HG03521 (cell line): ENCODE measurements around the gene AHI1.

Experiments
- ATAC-seq: cut with Tn5 transposase; IDR thresholded peaks from one replicate; pipeline ENCODE4 v1.9.1; 2021; ENCODE audit warnings: mild to moderate bottlenecking, moderate library complexity; ENCODE audit not compliant: unreplicated experiment

Gene AHI1

DNA sequence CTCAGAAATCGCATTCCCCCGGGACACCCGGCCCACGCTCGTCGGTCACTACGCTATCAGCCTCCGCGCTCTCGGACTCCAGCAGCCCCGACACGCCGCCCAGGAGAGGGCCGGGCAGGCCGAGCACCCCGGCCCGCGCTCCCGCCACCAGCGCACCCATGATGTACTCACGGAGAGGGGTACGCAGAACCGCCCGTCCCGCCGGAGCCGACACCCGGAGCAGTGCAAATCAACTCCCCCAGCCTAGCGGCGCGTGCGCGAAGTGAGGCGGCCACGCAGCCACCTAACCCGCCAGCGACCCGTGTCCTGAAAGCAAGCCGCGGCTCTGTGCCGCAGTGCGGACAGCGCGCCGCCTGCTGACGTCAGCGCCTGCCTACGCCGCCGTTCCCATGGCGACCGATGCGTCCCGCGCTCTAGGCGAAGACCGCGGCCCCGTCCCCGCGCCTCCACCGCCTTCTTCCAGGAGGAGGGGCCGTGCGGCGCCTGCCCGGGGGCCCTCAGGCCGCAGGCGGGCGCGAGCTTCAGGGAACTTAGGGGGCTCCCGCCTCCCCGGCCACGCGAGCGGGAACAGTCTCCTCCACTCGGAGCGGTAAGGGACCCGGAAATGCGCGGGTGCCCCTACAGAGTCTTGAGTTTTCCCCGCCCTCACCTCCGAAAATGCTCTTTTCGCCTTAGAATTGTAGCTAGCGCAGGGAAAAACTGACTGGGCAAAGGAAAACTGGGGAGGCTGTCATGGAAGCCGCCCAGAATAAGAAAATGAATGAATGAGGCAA, at the start of gene AHI1:
AHI1 (minus strand) TSS at position 329 of the 773 bp plus-strand sequence. CDS start 5,503 bp downstream, outside the sequence.
- peak; percentile 91 for ATAC-seq

DNA sequence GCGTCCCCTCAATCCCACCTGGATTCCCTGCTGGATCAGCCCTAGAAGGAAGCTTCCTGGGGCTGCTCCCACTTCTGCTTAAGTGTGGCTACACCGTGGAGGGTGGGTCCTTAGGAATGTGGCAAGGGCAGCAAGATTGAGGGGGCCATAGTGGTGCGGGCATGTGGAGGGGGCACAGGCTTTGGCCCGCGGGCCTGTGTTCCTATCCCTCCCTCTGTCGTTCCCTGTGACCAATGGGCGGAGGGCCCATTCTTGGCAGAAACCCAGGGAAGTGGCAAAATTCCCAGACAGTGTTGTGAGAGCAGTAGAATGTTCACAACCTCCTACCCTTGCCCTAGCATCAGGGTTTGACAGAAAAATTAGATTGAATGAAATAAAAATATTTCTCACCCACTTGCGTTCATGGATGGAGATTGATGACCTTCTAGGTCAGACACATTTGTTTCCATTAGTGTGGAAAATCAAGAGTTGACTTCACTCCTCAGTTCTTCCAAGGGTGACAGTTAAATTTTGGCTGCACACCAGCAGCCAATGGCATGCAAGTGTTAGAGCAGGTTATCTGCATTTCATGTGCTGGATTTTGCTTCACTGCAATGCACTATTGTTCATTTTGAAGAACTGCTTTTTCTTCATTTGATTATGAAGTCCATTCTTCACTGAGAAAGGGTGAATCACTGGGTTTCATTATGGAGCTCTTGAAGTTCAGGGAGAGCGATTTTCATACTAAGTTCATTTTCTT, 49.3 kb upstream of the AHI1 start:
- no peak for ATAC-seq

DNA sequence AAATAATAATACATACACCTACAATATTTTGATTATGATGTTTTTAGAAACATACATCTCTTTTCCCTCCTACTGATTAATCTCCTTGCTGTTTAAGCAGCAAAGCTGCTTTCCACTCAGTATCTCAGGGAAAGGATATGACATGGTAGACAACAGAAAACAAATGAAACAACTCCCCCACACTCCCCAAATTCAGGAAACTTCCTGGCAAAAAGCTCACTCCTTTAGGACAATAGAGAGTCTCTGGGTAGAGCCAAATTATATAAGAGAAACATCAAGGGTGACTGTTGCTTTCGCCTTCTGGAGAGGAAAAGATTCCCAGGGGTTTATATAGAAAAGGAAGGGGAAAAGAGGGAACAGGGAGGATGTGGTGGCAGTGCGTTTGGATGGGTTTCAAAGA, 48.7 kb upstream of the AHI1 start:
- ATAC-seq, result no peak

DNA sequence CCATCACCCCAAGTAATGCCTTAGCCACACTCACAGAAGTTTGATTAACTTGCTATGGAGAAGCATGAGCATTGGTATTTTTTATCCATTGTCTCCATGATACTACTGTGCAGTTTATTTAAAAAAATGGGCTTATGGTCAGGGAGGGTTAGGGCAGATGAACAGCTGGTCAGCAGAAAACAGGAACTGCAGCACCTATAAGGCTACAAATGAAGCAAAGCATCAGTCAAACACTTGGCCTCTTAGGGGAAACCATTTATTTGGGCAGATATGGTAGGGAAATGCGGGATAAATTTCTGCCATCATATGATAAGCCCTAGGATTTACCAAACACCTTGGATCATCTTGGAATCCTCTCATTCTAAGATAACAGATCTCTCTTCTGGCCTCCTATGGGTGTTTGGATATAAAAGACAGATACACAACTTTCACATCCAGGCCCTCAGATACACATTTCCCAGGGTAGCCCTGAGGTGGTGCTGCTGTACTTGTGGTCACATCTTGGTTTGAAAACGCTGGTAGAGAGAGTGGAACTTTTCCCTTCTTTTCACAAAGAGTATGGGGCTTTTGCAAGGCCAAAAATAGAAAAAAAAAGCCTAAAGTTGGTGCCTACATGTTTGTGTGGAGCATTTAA, 42.8 kb upstream of the AHI1 start:
- ATAC-seq, result no peak

DNA sequence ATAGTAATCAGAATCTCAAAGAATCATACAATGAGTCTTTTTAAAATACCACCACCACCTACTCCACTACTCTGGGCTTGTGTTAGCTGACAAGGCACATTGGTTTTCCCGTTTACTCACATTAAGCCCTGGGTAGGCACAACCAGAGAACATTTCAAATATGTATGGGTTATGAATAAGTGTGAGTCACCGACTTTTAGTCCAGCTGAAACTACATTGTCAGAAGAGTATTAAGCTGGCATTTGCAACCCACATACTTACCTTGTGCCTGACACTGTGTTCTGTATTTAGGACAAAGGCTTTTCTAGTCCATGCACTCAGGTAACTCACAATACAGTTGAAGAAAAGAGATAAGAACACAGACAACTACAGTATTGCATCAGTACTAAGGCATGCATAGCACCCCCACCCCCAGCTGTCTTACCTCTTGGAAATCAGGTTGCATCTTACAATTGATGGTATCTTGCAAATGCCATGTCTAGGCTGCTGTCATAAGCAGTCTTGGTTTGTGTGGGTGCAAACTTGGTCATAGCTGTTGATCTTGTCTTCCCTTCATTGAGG, 40.3 kb upstream of the AHI1 start:
- no peak for ATAC-seq

DNA sequence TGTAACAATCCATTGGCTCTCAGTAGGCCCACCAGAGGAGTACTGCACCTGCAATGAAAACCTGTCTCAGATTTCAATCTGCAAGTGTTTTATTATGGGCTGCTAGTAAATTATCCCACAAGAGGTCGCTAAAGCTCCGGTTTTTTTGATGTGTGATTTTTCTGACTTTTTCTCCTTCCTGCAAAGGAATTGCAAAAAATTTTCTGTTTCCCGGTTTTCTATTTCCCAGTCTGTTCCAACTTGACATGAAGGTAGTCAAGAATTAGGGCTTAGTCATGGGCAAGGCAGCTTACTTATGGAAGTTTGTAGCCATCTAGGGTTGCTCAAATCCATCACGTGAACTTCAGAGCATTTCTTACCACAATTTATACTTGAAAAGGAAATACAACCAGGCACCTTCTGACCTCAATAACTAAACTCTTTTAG, 38.5 kb upstream of the AHI1 start:
- ATAC-seq, result peak; percentile 46

DNA sequence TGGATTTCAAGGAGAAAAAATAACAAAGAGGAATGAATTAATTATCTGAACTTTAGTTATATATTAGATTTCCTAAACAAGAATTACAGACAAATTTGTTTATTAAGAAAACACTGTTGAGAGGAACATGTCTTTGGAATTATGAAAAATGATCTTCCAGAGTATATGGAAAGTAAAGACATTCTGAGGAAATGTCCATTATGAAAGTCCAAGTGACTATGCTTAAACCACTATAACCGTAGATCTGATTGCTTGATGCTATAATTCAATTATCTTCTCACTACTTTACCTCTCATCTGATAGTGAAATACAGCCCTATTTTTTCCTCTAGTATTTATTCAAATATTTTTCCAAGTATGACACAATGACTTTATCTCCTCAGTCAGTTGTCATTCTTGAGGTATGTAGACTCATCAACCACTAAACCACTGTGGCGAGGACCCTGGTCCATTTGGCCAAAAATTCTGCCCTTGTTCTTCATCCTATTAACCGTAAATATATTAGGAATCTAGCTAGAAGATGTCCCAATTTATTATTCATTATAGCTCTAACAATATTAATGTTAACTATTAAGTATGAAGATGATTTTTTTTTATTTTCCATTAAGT, 37.3 kb upstream of the AHI1 start:
- no peak for ATAC-seq

DNA sequence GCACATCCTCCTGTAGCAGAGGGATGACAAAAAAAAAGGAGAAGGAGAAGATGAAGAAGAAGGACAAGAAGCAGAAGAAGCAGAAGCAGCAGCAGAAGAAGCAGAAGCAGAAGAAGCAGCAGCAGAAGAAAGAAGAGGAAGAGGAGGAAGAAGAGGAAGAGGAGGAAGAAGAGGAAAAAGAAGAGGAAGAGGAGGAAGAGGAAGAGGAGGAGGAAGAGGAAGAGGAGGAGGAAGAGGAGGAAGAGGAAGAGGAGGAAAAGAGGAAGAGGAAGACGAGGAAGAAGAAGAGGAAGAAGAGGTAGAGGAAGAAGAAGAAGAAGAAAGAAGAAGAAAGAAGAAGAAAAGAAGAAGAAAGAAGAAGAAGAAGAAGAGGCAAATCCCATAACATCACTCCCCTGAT, 35.0 kb upstream of the AHI1 start:
- no peak for ATAC-seq

DNA sequence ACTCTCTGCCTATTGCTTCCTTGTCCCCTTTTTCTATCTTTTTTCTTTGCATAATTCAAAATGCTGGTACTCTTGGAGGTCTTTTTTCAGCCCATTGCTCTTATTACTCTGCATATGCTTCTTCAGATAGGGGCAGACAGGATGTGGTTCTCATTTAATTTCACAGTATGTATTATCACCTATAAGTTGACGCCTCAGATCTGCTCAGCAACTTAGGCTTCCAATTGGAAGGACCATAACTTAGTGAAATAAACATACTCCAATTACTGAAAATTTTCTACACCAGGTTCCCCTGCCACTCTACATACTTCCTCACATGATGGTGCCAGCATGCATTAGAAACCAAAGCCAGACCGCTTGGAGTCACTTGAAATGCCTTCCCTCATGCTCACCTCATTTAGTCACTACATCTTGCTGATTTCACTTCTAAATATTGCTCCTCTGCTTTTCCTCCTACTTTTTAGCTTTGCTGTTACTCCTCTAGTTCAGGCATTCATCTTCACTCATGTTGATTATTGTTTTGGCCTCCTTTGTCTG, 34.5 kb upstream of the AHI1 start:
- ATAC-seq, result no peak

DNA sequence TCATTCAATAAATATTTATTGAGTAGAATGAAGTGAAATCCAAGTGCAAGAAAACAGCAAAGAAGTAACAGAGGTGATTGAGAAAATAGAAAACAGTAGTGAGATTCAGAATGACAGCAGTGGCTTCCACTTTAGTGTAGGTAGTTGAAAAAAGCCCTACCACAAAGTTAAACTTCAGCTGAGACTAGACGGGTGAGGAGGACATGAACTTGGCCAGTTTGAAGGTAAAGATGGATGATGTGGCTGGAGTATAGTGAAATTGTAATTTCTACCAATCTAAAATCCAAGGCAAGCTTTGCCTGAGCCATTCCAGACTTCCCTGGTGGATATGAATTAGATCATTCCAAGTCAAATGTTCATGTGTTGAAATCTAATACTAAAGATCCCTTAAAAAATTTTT, 32.6 kb upstream of the AHI1 start:
- no peak for ATAC-seq

DNA sequence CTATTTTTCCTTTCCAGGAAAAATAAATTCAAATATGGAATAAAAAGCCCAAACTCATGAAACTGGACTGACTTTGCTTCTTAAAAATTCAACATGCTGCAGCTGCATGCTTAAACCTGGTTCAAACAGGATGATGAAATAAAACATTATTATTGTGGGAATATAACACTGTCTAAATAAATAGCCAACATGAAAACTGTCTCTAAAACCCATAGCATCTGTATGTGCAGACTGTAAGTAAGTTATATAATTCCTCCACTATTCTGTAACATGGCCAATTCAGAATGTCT, 30.4 kb upstream of the AHI1 start:
- ATAC-seq, result no peak

DNA sequence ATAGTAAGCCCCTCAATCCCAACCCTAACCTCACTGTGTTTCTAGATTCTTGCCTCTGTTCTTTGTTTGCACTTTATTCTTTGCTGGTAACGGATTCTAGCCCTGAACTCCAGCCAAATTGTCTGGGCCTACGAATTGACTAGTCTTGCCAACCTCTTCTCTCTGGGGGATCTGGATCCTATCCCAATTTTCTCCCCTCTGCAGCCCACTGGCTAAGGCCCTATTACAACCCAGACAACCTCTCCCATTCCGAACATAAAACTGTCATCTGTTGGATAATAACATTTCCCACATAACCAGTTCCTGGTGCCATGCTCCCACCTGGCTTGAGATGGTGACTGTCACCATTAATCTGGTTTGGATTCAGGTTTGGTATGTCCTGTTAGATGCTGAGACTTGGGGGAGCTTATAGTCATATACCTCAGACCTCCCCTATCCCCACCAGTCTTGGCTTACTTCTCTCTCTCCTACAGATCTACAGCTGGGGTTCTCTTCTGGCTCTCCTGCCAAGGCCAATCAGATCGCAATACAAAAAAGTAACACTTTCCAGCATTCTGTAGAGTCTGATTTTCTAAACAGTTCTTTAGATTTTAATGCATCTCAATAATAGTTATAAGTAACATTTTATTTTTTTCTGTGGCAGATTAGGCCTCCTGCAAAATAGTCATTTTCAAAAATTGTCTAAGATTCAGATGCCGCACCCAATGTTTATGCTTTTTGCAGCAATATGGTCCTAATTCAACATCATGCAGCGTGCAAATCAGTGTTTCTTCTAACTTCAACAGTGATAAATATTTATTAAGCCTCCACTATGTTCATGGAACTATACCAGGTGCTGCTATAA, 29.8 kb upstream of the AHI1 start:
- ATAC-seq, result no peak

DNA sequence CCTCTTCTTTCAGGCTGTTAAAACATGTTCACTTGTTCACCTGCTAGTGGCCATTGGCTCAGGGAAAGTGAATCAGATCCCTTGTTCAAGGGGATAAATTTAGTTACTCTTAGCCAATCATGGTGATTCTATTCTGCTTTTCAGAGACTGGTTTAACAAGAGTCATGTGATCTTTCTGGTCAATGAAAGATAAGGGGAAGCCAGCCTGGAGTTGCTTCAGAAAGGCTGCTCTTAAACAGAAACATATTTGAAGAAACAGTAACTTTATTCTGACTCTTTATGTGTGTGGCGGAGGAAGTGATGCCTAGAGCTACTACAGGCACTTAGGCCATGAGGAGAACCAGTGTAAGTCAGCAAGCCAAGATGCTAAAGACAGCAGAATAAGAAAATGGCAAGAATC, 28.1 kb upstream of the AHI1 start:
- ATAC-seq, result no peak

DNA sequence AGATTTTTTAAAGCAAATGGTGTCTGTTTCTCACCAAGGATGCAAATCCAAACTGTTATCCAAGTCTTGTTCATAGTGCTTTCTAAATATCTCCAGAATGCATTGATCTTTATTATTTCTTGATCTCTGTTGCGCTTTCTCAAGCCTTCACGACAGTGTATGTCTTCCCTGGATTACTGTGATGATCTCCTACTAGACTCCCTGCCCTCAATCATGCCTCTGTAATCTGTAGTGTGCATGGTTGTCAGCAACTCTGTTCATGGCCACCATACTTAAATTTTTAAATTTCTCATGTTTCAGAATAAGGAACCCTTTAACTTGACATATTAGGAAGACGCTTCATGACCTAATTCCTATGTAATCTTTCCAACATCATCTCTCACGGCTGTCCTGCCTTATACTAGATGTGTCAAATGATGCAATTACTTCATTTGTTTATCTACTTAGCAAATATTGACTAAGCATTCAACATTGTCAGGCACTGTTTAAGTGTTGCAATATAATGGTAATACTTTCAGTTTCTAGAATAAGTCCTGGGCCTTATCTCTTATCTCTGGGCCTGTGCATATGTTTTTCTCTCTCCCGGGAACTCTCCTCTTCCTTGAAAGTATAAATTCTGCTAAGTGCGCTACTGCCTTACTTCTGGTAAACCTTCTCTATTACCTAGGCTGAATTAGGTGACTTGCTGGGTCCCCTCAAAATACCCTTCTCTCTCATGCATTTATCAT, 25.6 kb upstream of the AHI1 start:
- ATAC-seq, result no peak

DNA sequence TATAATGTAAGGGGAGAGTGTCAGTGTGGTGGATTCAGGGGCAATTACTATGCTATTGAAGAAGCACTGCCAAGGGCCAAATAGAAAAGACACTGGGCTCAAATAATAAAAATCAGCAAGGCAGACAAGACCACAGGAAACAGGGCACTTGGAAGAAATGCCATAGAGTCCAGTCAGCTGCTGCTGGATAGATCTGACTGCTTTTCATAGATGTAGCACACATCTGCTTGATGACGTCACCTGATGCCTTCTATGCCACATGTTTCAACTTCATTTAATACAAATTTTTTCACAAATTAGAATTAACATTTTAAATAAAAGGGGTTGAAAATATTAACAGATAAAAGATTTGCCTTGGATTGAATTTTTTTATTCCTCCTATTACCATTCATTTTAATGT, 23.9 kb upstream of the AHI1 start:
- no peak for ATAC-seq

DNA sequence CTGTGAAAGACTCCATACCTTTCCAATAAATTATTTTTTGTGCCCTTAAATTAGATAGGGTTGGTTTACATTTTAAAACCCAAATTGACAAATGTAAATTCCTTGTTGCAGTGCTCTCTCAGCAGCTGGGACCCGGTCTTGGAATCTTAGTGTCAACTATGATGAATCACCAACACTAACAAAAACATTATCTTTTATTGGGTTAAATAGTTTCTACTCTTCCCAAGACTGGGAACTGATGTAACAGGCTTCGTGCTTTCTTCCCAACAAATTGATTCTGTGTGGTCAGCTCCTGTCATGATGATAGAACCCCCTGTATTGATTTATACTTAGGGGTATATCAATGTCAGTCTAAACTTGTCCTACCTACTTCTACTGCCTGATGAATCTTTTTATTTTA, 23.2 kb upstream of the AHI1 start:
- no peak for ATAC-seq

DNA sequence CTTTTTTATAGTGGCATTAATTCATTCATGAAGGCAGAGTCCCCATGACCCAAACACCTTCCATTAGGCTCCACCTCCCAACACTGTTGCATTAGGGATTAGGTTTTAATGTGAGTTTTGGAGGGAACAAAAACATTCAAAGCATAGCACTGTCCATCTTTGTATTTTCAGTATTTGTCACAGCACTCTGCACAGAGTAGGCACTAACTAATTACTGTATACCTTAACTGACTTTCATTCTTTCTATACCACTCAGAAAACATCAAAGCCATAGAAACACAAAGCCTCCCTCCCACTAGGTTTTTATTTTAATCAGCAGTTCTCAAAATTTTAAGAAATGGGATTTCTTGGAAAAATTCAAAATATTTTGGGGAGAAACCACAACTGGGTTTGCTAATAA, 21.8 kb upstream of the AHI1 start:
- ATAC-seq, result no peak

DNA sequence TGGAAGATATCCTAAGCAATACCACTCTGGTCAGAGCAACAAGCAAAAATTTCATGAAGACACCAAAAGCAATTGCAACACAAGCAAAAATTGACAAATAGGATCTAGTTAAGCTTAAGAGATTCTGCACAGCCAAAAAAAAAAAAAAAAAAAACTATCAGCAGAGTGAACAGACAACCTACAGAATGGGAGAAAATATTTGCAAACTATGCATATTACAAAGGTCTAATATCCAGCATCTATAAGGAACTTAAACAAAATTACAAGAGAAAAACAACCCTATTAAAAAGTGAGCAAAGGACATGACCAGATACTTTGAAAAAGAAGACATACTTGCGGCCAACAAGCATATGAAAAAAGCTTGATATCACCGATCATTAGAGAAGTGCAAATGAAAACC, 20.0 kb upstream of the AHI1 start:
- ATAC-seq, result no peak

DNA sequence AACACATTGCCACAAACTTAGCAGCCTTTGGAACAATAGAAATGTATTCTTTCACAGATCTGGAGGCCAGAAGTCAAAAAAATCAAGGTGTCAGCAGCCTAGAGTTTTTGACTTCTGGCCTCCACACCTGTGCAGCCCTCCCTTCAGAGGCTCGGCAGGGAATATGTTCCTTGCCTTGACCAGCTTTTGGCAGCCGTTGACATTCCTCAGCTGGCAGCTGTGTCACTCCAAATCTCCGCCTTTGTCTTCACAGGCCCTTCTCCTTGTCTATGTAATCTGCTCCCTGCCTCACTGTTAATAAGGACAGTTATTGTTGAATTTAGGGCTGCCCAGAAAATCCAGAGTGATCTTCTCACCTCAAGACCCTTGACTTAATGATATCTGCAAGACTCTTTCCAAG, 17.2 kb upstream of the AHI1 start:
- no peak for ATAC-seq
